Karpas-422 (cell line): ENCODE measurements around the gene PSTPIP1. TPM values are rescaled to one million over a fixed set of nuclear protein-coding genes. Genes with fewer than 3 reads are reported as not detected.

ENCODE experiments used
- DNase-seq: peaks from one replicate; pipeline ENCODE4 v3.0.0-alpha.2; 2015
- H2AFZ ChIP-seq: fragments of 200-600 bp; sonication (generic); 2 replicates; pipeline ENCODE4 v1.6.1; 2014; ENCODE audit warnings: antibody characterized with exemption, low read length, mixed read lengths
- H3K27ac ChIP-seq: fragments of 200-600 bp; sonication (generic); 2 replicates; pipeline ENCODE4 v1.5.1; 2014; ENCODE audit warnings: mild to moderate bottlenecking, low read length, moderate library complexity
- H3K27me3 ChIP-seq: fragments of 200-600 bp; sonication (generic); 2 replicates; pipeline ENCODE4 v1.6.1; 2014; ENCODE audit warnings: low read length, mixed read lengths
- H3K36me3 ChIP-seq: fragments of 200-600 bp; sonication (generic); 2 replicates; pipeline ENCODE4 v1.6.1; 2014; ENCODE audit warnings: low read length, mixed read lengths; ENCODE audit not compliant: insufficient read depth
- H3K4me1 ChIP-seq: fragments of 200-600 bp; sonication (generic); 2 replicates; pipeline ENCODE4 v1.6.1; 2014; ENCODE audit warnings: mild to moderate bottlenecking, low read length, mixed read lengths
- H3K4me2 ChIP-seq: fragments of 200-600 bp; sonication (generic); 2 replicates; pipeline ENCODE4 v1.6.1; 2014; ENCODE audit warnings: low read length, low read depth, mild to moderate bottlenecking; ENCODE audit not compliant: poor library complexity, severe bottlenecking
- H3K4me3 ChIP-seq: fragments of 200-600 bp; sonication (generic); 2 replicates; pipeline ENCODE4 v1.5.1; 2014; ENCODE audit warnings: mild to moderate bottlenecking, antibody characterized with exemption, low read length, mixed read lengths
- H3K79me2 ChIP-seq: fragments of 200-600 bp; sonication (generic); 2 replicates; pipeline ENCODE4 v1.6.1; 2014; ENCODE audit warnings: mild to moderate bottlenecking, low read length, mixed read lengths
- H3K9ac ChIP-seq: fragments of 200-600 bp; sonication (generic); 2 replicates; pipeline ENCODE4 v1.6.0; 2014; ENCODE audit warnings: low read length
- H3K9me2 ChIP-seq: fragments of 200-600 bp; sonication (generic), shearing (Covaris generic); replicated peaks from 2 replicates; pipeline ENCODE4 v1.6.0; 2014; ENCODE audit warnings: mild to moderate bottlenecking, low read length, moderate library complexity; ENCODE audit not compliant: insufficient read depth
- H3K9me3 ChIP-seq: fragments of 300-700, 200-600 bp; sonication (generic); 2 replicates; pipeline ENCODE4 v1.6.1; 2014; ENCODE audit warnings: low read length, mixed read lengths
- H4K20me1 ChIP-seq: fragments of 200-600 bp; sonication (generic); 2 replicates; pipeline ENCODE4 v1.6.1; 2014; ENCODE audit warnings: mild to moderate bottlenecking, antibody characterized with exemption, low read length, low read depth; ENCODE audit not compliant: insufficient read depth
- total RNA-seq: library from RNA; depleted of rRNA; stranded (reverse); fragments of >200 nt; shearing (Covaris generic); gene quantifications from 2 replicates; pipeline ENCODE4 v1.2.3, GENCODE V29; 2014; ENCODE audit warnings: low replicate concordance

The PSTPIP1 gene
- total RNA-seq, 1 experiment from 2014 or later = 13.1 TPM

- Histone ChIP-seq H3K79me2 (peaks cover 15% of the 10 kb centered on the region), H3K4me1 (peaks cover 47% of the 10 kb centered on the region), H4K20me1 (no peaks in the 10 kb centered on the region), H3K4me2 (no peak overlapping the region), H3K9me2 (no peaks in the 10 kb centered on the region), H3K27ac (no peak overlapping the region), H3K36me3 (no peaks in the 10 kb centered on the region), H3K4me3 (no peak overlapping the region), H3K9ac (no peak overlapping the region), H2AFZ (no peak overlapping the region), H3K27me3 (no peaks in the 10 kb centered on the region), H3K9me3 (no peaks in the 10 kb centered on the region)
- DNase-seq = no peak
Measured at GRCh38 chr15:76991741-76992645, 2.9 kb upstream of the PSTPIP1 start.

- H3K9me2 ChIP-seq = no peaks in the 10 kb centered on the region
- H3K27me3 ChIP-seq = no peaks in the 10 kb centered on the region
- no peaks in the 10 kb centered on the region for H3K36me3 ChIP-seq
- no peak overlapping the region for H3K4me2 ChIP-seq
- no peak overlapping the region for H3K9ac ChIP-seq
- no peak overlapping the region for H3K27ac ChIP-seq
- H2AFZ ChIP-seq = no peak overlapping the region
- DNase-seq = no peak
- peaks cover 17% of the 10 kb centered on the region for H3K79me2 ChIP-seq
- no peaks in the 10 kb centered on the region for H4K20me1 ChIP-seq
- no peaks in the 10 kb centered on the region for H3K9me3 ChIP-seq
- no peak overlapping the region for H3K4me3 ChIP-seq
- peaks cover 56% of the 10 kb centered on the region for H3K4me1 ChIP-seq
Measured at GRCh38 chr15:76993114-76993725, 1.7 kb upstream of the PSTPIP1 start.

GRCh38 chr15:76994001-76994400, 925 bp upstream of the PSTPIP1 start:
- Histone ChIP-seq H3K27me3 (no peaks in the 10 kb centered on the region), H3K27ac (no peak overlapping the region), H4K20me1 (no peaks in the 10 kb centered on the region), H3K9me2 (no peaks in the 10 kb centered on the region), H3K4me2 (no peak overlapping the region), H3K79me2 (peaks cover 22% of the 10 kb centered on the region), H3K9me3 (no peaks in the 10 kb centered on the region), H3K36me3 (no peaks in the 10 kb centered on the region), H3K4me1 (peaks cover 56% of the 10 kb centered on the region), H3K9ac (no peak overlapping the region), H2AFZ (no peak overlapping the region), H3K4me3 (no peak overlapping the region)
- no peak for DNase-seq

GRCh38 chr15:76994496-76994895, 430 bp upstream of the PSTPIP1 start:
- Histone ChIP-seq H3K9me2 (no peaks in the 10 kb centered on the region), H3K27ac (peak overlapping the region; percentile 81), H4K20me1 (no peaks in the 10 kb centered on the region), H3K36me3 (no peaks in the 10 kb centered on the region), H3K4me2 (peak overlapping the region; percentile 86), H3K79me2 (peaks cover 22% of the 10 kb centered on the region), H3K9ac (peak overlapping the region; percentile 84), H3K27me3 (no peaks in the 10 kb centered on the region), H3K4me3 (peak overlapping the region; percentile 82), H2AFZ (peak overlapping the region; percentile 92), H3K4me1 (peaks cover 57% of the 10 kb centered on the region), H3K9me3 (no peaks in the 10 kb centered on the region)
- no peak for DNase-seq

GRCh38 chr15:76996076-76996525, 1.2 kb downstream of the PSTPIP1 start:
- DNase-seq = no peak
- Histone ChIP-seq H3K27ac (peak overlapping the region; percentile 81), H3K9me2 (no peaks in the 10 kb centered on the region), H3K9me3 (no peaks in the 10 kb centered on the region), H3K9ac (peak overlapping the region; percentile 84), H3K36me3 (no peaks in the 10 kb centered on the region), H2AFZ (no peak overlapping the region), H3K27me3 (no peaks in the 10 kb centered on the region), H3K79me2 (peaks cover 23% of the 10 kb centered on the region), H4K20me1 (no peaks in the 10 kb centered on the region), H3K4me1 (peaks cover 72% of the 10 kb centered on the region), H3K4me2 (peak overlapping the region; percentile 86), H3K4me3 (peak overlapping the region; percentile 82)

- H4K20me1 ChIP-seq = no peaks in the 10 kb centered on the region
- H3K4me3 ChIP-seq = peak overlapping the region; percentile 82
- H3K27me3 ChIP-seq = no peaks in the 10 kb centered on the region
- H3K9me3 ChIP-seq = no peaks in the 10 kb centered on the region
- no peaks in the 10 kb centered on the region for H3K9me2 ChIP-seq
- no peak overlapping the region for H2AFZ ChIP-seq
- peaks cover 79% of the 10 kb centered on the region for H3K4me1 ChIP-seq
- DNase-seq = no peak
- no peaks in the 10 kb centered on the region for H3K36me3 ChIP-seq
- H3K27ac ChIP-seq = peak overlapping the region; percentile 81
- H3K4me2 ChIP-seq = peak overlapping the region; percentile 86
- H3K79me2 ChIP-seq = peaks cover 28% of the 10 kb centered on the region
- peak overlapping the region; percentile 84 for H3K9ac ChIP-seq
Measured at GRCh38 chr15:76996526-76997401, 1.8 kb downstream of the PSTPIP1 start.

- H3K27me3 ChIP-seq = no peaks in the 10 kb centered on the region
- no peak overlapping the region for H3K4me3 ChIP-seq
- H4K20me1 ChIP-seq = no peaks in the 10 kb centered on the region
- H3K4me2 ChIP-seq = peak overlapping the region; percentile 86
- H3K4me1 ChIP-seq = peaks cover 93% of the 10 kb centered on the region
- no peak overlapping the region for H2AFZ ChIP-seq
- H3K36me3 ChIP-seq = no peaks in the 10 kb centered on the region
- DNase-seq = no peak
- H3K9ac ChIP-seq = 0 out of 2 replicates have a peak overlapping the region, but pooled peaks have one; percentile 84
- no peaks in the 10 kb centered on the region for H3K9me2 ChIP-seq
- H3K9me3 ChIP-seq = no peaks in the 10 kb centered on the region
- H3K27ac ChIP-seq = peak overlapping the region; percentile 81
- H3K79me2 ChIP-seq = peaks cover 28% of the 10 kb centered on the region
Measured at GRCh38 chr15:76998663-76999285, 3.8 kb downstream of the PSTPIP1 start.
